GM19468 (cell line): ENCODE data around the gene RAB11A.

Experiments used
- ATAC-seq: cut with Tn5 transposase; IDR thresholded peaks from one replicate; pipeline ENCODE4 v1.9.1; 2021; ENCODE audit warnings: mild to moderate bottlenecking, moderate library complexity, moderate number of reproducible peaks; ENCODE audit not compliant: unreplicated experiment; ENCODE audit errors: extremely low read depth

RAB11A gene

GRCh38 chr15:65881766-65882434, 12.6 kb downstream of the RAB11A start:
- no peak for ATAC-seq

GRCh38 chr15:65883571-65883970, 14.3 kb downstream of the RAB11A start:
- no peak for ATAC-seq

- no peak for ATAC-seq
Measured at GRCh38 chr15:65884511-65884910, 15.2 kb downstream of the RAB11A start.

GRCh38 chr15:65885668-65886218, 16.5 kb downstream of the RAB11A start:
- ATAC-seq = no peak

- ATAC-seq = no peak
Measured at GRCh38 chr15:65887565-65887964, 18.3 kb downstream of the RAB11A start.

- ATAC-seq = no peak
Measured at GRCh38 chr15:65888981-65889380, 19.7 kb downstream of the RAB11A start.

GRCh38 chr15:65893060-65893459, 23.8 kb downstream of the RAB11A start:
- ATAC-seq = no peak

GRCh38 chr15:65896236-65896635, 26.9 kb downstream of the RAB11A start:
- no peak for ATAC-seq

GRCh38 chr15:65900488-65900887, 31.2 kb downstream of the RAB11A start:
- no peak for ATAC-seq

- no peak for ATAC-seq
Measured at GRCh38 chr15:65901336-65901735, 32.0 kb downstream of the RAB11A start.

GRCh38 chr15:65901836-65902235, 32.5 kb downstream of the RAB11A start:
- ATAC-seq = no peak

GRCh38 chr15:65902373-65902772, 33.1 kb downstream of the RAB11A start:
- no peak for ATAC-seq

GRCh38 chr15:65903296-65904073, 34.2 kb downstream of the RAB11A start:
- no peak for ATAC-seq

- no peak for ATAC-seq
Measured at GRCh38 chr15:65904301-65904700, 35.0 kb downstream of the RAB11A start.

GRCh38 chr15:65906396-65906795, 37.1 kb downstream of the RAB11A start:
- ATAC-seq = no peak

GRCh38 chr15:65907661-65908060, 38.4 kb downstream of the RAB11A start:
- no peak for ATAC-seq

GRCh38 chr15:65908876-65909275, 39.6 kb downstream of the RAB11A start:
- no peak for ATAC-seq

- no peak for ATAC-seq
Measured at GRCh38 chr15:65909831-65910230, 40.5 kb downstream of the RAB11A start.

GRCh38 chr15:65910341-65910740, 41.0 kb downstream of the RAB11A start:
- ATAC-seq = no peak

- no peak for ATAC-seq
Measured at GRCh38 chr15:65912235-65912634, 42.9 kb downstream of the RAB11A start.

- no peak for ATAC-seq
Measured at GRCh38 chr15:65913631-65914199, 44.4 kb downstream of the RAB11A start.
